ENCODE data around the gene VEGFC. TPM values are rescaled to one million over a fixed set of nuclear protein-coding genes. Genes with fewer than 3 reads are reported as not detected.

VEGFC gene
- total RNA-seq, 2 donors from 2014 or later = 4.0 to 7.0 TPM

DNA sequence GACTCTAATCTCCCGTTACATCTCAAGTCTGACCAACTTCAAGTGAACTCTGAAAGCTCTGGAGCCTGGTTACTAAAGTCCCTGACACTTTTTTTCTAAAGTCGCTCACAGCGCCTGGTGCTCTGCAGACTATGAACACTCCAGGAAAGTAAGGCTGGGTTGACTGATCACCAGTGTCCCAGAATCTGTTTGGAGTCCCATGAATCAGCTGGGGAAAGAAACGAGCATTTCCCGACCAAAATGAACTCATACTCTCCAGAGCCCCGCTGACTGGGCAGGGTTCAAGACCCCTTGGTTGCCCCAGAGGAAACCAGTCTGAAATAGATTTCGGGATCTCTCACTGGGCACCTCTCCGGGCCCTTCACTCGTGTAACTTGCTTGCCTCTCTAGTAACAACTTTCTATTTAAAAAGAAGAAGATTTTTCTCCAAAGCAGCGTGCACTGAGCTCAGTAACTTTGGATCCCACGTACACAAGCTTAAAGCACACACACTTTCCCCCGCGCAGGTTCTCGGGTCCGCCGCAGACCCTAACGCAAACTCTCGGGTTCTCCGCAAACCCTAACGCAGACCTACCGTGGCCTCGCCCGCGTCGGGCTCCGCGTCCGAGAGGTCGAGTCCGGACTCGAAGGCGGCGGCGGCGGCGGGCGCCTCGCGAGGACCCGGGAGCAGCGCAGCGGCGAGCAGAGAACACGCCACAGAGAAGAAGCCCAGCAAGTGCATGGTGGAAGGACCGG, 964 bp downstream of the VEGFC start:
- WGBS = 2% methylated on average over 44 of the region's 45 CpGs
- Histone ChIP-seq H3K9me3 (no peaks in the 10 kb centered on the region), H3K36me3 (no peaks in the 10 kb centered on the region), H3K4me3 (peak overlapping the region; percentile 61 to 66), H3K27ac (peak overlapping the region; percentile 65 to 70), H3K27me3 (replicated peaks; ENCODE audit: insufficient read depth) (no peaks in the 10 kb centered on the region), H3K4me1 (replicated peaks) (no peaks in the 10 kb centered on the region)
- TF ChIP-seq POLR2A (IDR thresholded peaks at IDR 0.05) (no peak), POLR2AphosphoS5 (IDR thresholded peaks at IDR 0.05) (no peak)
- intact Hi-C loops (cut with DNase I) = loop anchor here (5.0 kb wide), 1 partner anchor 414 kb away; no protein-coding TSS in a partner anchor
- DNase-seq (ENCODE audit: low spot score) = no peak

DNA sequence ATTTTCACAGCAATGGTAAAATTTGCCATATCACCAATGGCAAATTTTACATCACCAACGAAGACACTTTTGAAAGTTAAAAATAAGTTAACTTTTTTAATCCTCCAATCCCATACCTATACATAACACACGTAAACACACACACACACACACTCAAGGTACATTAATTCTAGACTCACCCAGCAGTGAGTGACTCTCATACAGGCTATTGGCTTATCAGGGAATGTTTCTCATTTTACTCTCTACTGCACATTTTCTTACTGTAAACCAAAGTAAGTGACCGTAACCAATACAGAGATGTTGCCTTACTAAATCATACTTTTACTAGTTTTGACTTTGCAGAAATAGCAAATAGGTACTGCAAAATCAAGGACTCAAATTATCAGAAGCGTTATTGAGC, 2.3 kb downstream of the VEGFC start:
- TF ChIP-seq POLR2A (IDR thresholded peaks at IDR 0.05) = no peak
- no peak for TF ChIP-seq CTCF (IDR thresholded peaks at IDR 0.05)
- no peak for TF ChIP-seq POLR2AphosphoS5 (IDR thresholded peaks at IDR 0.05)
- intact Hi-C loops (cut with DNase I) = loop anchor here (5.0 kb wide), 1 partner anchor 413 kb away; no protein-coding TSS in a partner anchor
- no peaks in the 10 kb centered on the region for H3K27me3 ChIP-seq (replicated peaks; ENCODE audit: insufficient read depth)
- no peak for DNase-seq (ENCODE audit: low spot score)
- no peak overlapping the region for H3K27ac ChIP-seq
- no peaks in the 10 kb centered on the region for H3K36me3 ChIP-seq
- WGBS = 96% methylated on average over 4 of the region's 4 CpGs
- H3K4me3 ChIP-seq = no peak overlapping the region
- no peaks in the 10 kb centered on the region for H3K9me3 ChIP-seq
- no peaks in the 10 kb centered on the region for H3K4me1 ChIP-seq (replicated peaks)

DNA sequence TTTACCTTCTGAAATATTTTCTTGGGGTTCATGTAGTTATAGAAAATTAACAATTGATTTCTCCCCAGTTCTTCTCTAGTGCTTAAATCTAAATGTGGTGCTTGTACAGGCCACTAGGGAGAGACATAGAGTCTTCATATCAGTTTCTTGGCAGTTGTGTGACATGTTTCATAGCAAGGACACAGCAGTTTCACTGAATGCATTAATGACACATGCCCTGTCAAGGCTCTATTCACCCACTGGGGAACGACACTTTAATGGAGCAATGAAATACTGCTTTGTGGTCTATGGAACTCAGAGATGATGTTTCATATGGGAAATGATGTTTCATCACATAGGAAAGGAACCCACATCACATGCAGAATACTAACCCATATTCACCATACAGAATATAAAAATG, 2.8 kb downstream of the VEGFC start:
- Histone ChIP-seq H3K9me3 (no peaks in the 10 kb centered on the region), H3K36me3 (no peaks in the 10 kb centered on the region), H3K27ac (no peak overlapping the region), H3K4me3 (no peak overlapping the region), H3K4me1 (replicated peaks) (no peaks in the 10 kb centered on the region), H3K27me3 (replicated peaks; ENCODE audit: insufficient read depth) (no peaks in the 10 kb centered on the region)
- intact Hi-C loops (cut with DNase I) = loop anchor here (5.0 to 10.0 kb wide), 2 partner anchors 255 to 413 kb away; no protein-coding TSS in a partner anchor
- TF ChIP-seq CTCF (IDR thresholded peaks at IDR 0.05) (peak in 3 of 4 experiments; percentile 30 to 60 (median 57)), POLR2A (IDR thresholded peaks at IDR 0.05) (no peak), POLR2AphosphoS5 (IDR thresholded peaks at IDR 0.05) (peak; percentile 4)
- peak; percentile 26 for DNase-seq (ENCODE audit: low spot score)
- 25% methylated on average over 1 of the region's 1 CpG for WGBS

- no peaks in the 10 kb centered on the region for H3K4me1 ChIP-seq (replicated peaks)
- H3K27ac ChIP-seq = no peak overlapping the region
- H3K4me3 ChIP-seq = no peak overlapping the region
- no peaks in the 10 kb centered on the region for H3K27me3 ChIP-seq (replicated peaks; ENCODE audit: insufficient read depth)
- H3K36me3 ChIP-seq = no peaks in the 10 kb centered on the region
- 92% methylated on average over 6 of the region's 6 CpGs for WGBS
- H3K9me3 ChIP-seq = no peaks in the 10 kb centered on the region
- no peak for TF ChIP-seq CTCF (IDR thresholded peaks at IDR 0.05)
- TF ChIP-seq POLR2AphosphoS5 (IDR thresholded peaks at IDR 0.05) = no peak
- TF ChIP-seq POLR2A (IDR thresholded peaks at IDR 0.05) = no peak
- intact Hi-C loops (cut with DNase I) = loop anchor here (10.0 kb wide), 1 partner anchor 256 kb away; no protein-coding TSS in a partner anchor
- DNase-seq (ENCODE audit: low spot score) = no peak
Observed at GRCh38 chr4:176788971-176789370, 3.8 kb downstream of the VEGFC start.

- 84% methylated on average over 8 of the region's 8 CpGs for WGBS
- intact Hi-C loops (cut with DNase I) = loop anchor here (10.0 kb wide), 1 partner anchor 257 kb away; no protein-coding TSS in a partner anchor
- Histone ChIP-seq H3K4me3 (no peak overlapping the region), H3K4me1 (replicated peaks) (no peaks in the 10 kb centered on the region), H3K36me3 (no peaks in the 10 kb centered on the region), H3K27me3 (replicated peaks; ENCODE audit: insufficient read depth) (no peaks in the 10 kb centered on the region), H3K27ac (no peak overlapping the region), H3K9me3 (no peaks in the 10 kb centered on the region)
- no peak for DNase-seq (ENCODE audit: low spot score)
- no peak for TF ChIP-seq POLR2A (IDR thresholded peaks at IDR 0.05)
- no peak for TF ChIP-seq CTCF (IDR thresholded peaks at IDR 0.05)
- no peak for TF ChIP-seq POLR2AphosphoS5 (IDR thresholded peaks at IDR 0.05)
Observed at GRCh38 chr4:176788248-176788647, 4.5 kb downstream of the VEGFC start.
